Stimulated activated CD8-positive, alpha-beta memory T cell treated with anti-CD3 and anti-CD28 coated beads, Interleukin-15, amount 100 ng/mL, for 24 hours (primary cell): ENCODE data around the gene NR1H3.
A peak's percentile ranks its signal among the peaks of the same experiment; 100 is the strongest.
"Not testable (repeated sequence)": the region's sequence is repeated elsewhere in the genome, so short reads cannot be mapped to it uniquely, and the experiment has no call there.

Experiments used
- DNase-seq: peaks from one replicate; pipeline ENCODE4 v3.0.0-alpha.2; 2020; ENCODE audit warnings: low read depth

The NR1H3 gene

GRCh38 chr11:47257517-47258316 lies at the start of gene NR1H3:
TSS of gene NR1H3 (plus strand) at chr11:47257996. CDS start at chr11:47259217, 1,221 bp downstream.
- DNase-seq: no peak

- not testable (repeated sequence) for DNase-seq
These were observed 49.7 kb upstream of the NR1H3 start for GRCh38 chr11:47208008-47208552.

GRCh38 chr11:47208628-47209027 lies 49.2 kb upstream of the NR1H3 start:
- no peak for DNase-seq

GRCh38 chr11:47212938-47213337 lies 44.9 kb upstream of the NR1H3 start:
- DNase-seq: no peak

- DNase-seq: peak; percentile 50
These were observed 43.7 kb upstream of the NR1H3 start for GRCh38 chr11:47213950-47214565.

GRCh38 chr11:47215366-47215910 lies 42.4 kb upstream of the NR1H3 start:
- no peak for DNase-seq

- peak; percentile 40 for DNase-seq
These were observed 41.5 kb upstream of the NR1H3 start for GRCh38 chr11:47216121-47216798.

- no peak for DNase-seq
These were observed 37.4 kb upstream of the NR1H3 start for GRCh38 chr11:47220401-47220821.

- DNase-seq: no peak
These were observed 35.1 kb upstream of the NR1H3 start for GRCh38 chr11:47222696-47223095.

GRCh38 chr11:47225552-47226400 lies 32.0 kb upstream of the NR1H3 start:
- no peak for DNase-seq

GRCh38 chr11:47229161-47229560 lies 28.6 kb upstream of the NR1H3 start:
- no peak for DNase-seq

GRCh38 chr11:47233051-47233450 lies 24.7 kb upstream of the NR1H3 start:
- no peak for DNase-seq

- no peak for DNase-seq
These were observed 23.7 kb upstream of the NR1H3 start for GRCh38 chr11:47233989-47234668.

GRCh38 chr11:47234669-47235100 lies 23.1 kb upstream of the NR1H3 start:
- DNase-seq: no peak

GRCh38 chr11:47235163-47235562 lies 22.6 kb upstream of the NR1H3 start:
- DNase-seq: no peak

- no peak for DNase-seq
These were observed 21.3 kb upstream of the NR1H3 start for GRCh38 chr11:47236482-47236881.

- no peak for DNase-seq
These were observed 17.9 kb upstream of the NR1H3 start for GRCh38 chr11:47239852-47240251.

GRCh38 chr11:47241841-47242301 lies 15.9 kb upstream of the NR1H3 start:
- DNase-seq: no peak

GRCh38 chr11:47242596-47243192 lies 15.1 kb upstream of the NR1H3 start:
- DNase-seq: no peak

- DNase-seq: no peak
These were observed 14.3 kb upstream of the NR1H3 start for GRCh38 chr11:47243454-47243853.
